ENCODE data around the gene DOCK2.

GRCh38 chr5:169772256-169772655 is 135.2 kb downstream of the DOCK2 start:
- TF ChIP-seq CTCF (IDR thresholded peaks at IDR 0.05): no peak
- no peak for TF ChIP-seq POLR2A (IDR thresholded peaks at IDR 0.05)

Data from lower leg skin (tissue), 3 donors.